Mucosa of rectum (tissue), 2 donors: Measurements from ENCODE around the gene AP3B1.

Experiments
- H3K27ac ChIP-seq, 2 donors: one replicate each; pipeline ENCODE4 v1.7.0; 2013; ENCODE audit warnings: inconsistent platforms in 2 of 2, low read depth in 2 of 2, low read length in 2 of 2
- H3K27me3 ChIP-seq, 2 donors: one replicate each; pipeline ENCODE4 v1.7.0; 2013; ENCODE audit warnings: low read length in 2 of 2; ENCODE audit not compliant: control insufficient read depth in 2 of 2, insufficient read depth in 2 of 2
- H3K36me3 ChIP-seq, 2 donors: one replicate each; pipeline ENCODE4 v1.7.0; 2013; ENCODE audit warnings: low read length in 2 of 2; ENCODE audit not compliant: control insufficient read depth in 2 of 2, insufficient read depth in 2 of 2
- H3K4me1 ChIP-seq, 2 donors: one replicate each; pipeline ENCODE4 v1.7.0; 2013; ENCODE audit warnings: low read length in 2 of 2, mild to moderate bottlenecking in 1 of 2; ENCODE audit not compliant: control insufficient read depth in 2 of 2, insufficient read depth in 2 of 2
- H3K4me3 ChIP-seq, 2 donors: one replicate each; pipeline ENCODE4 v1.7.0; 2013; ENCODE audit warnings: low read length in 2 of 2
- H3K9ac ChIP-seq, 2 donors: one replicate each; pipeline ENCODE4 v1.7.0; 2013; ENCODE audit warnings: low read length in 2 of 2, low read depth in 1 of 2, mild to moderate bottlenecking in 1 of 2
- H3K9me3 ChIP-seq, 2 donors: one replicate each; pipeline ENCODE4 v1.7.0; 2013; ENCODE audit warnings: low read length in 2 of 2; ENCODE audit not compliant: control insufficient read depth in 2 of 2
- donor health status: healthy.
- donor health status: Normal muscosa, but diverticular disease.

The AP3B1 gene

GRCh38 chr5:78294248-78295034, at the start of gene AP3B1:
Gene AP3B1, minus strand, starts transcription at chr5:78294698. Its CDS starts 119 bp downstream, at chr5:78294579.
- Histone ChIP-seq H3K9ac (peak within 1 kb of the TSS; percentile 88 to 96), H3K27me3 (no peaks in the 10 kb centered on the region), H3K36me3 (no peaks in the 10 kb centered on the region), H3K9me3 (no peaks in the 10 kb centered on the region), H3K4me1 (peaks cover 6 to 11% of the 10 kb centered on the region in 2 donors), H3K27ac (peak within 1 kb of the TSS; percentile 84 to 90), H3K4me3 (peak within 1 kb of the TSS; percentile 78 to 99)

- Histone ChIP-seq H3K36me3 (no peaks in the 10 kb centered on the region), H3K4me1 (no peaks in the 10 kb centered on the region), H3K9me3 (peaks cover 0 to 4% of the 10 kb centered on the region in 2 donors), H3K27ac (no peak overlapping the region), H3K9ac (no peak overlapping the region), H3K4me3 (no peak overlapping the region), H3K27me3 (no peaks in the 10 kb centered on the region)
Observed at GRCh38 chr5:78341440-78341839, 46.9 kb upstream of the AP3B1 start.

- peaks cover 0 to 4% of the 10 kb centered on the region in 2 donors for H3K9me3 ChIP-seq
- no peak overlapping the region for H3K27ac ChIP-seq
- H3K4me1 ChIP-seq, result no peaks in the 10 kb centered on the region
- no peaks in the 10 kb centered on the region for H3K27me3 ChIP-seq
- H3K4me3 ChIP-seq, result no peak overlapping the region
- no peak overlapping the region for H3K9ac ChIP-seq
- H3K36me3 ChIP-seq, result no peaks in the 10 kb centered on the region
Observed at GRCh38 chr5:78339617-78340436, 45.3 kb upstream of the AP3B1 start.

- H3K9me3 ChIP-seq, result peaks cover 0 to 4% of the 10 kb centered on the region in 2 donors
Observed at GRCh38 chr5:78336698-78337097, 42.2 kb upstream of the AP3B1 start.

GRCh38 chr5:78335976-78336375, 41.5 kb upstream of the AP3B1 start:
- no peaks in the 10 kb centered on the region for H3K4me1 ChIP-seq
- H3K27ac ChIP-seq, result no peak overlapping the region
- H3K9ac ChIP-seq, result no peak overlapping the region
- H3K9me3 ChIP-seq, result peaks cover 0 to 4% of the 10 kb centered on the region in 2 donors
- H3K4me3 ChIP-seq, result no peak overlapping the region
- H3K27me3 ChIP-seq, result no peaks in the 10 kb centered on the region
- no peaks in the 10 kb centered on the region for H3K36me3 ChIP-seq

More at GRCh38 chr5:78336698-78337097, 42.2 kb upstream of the AP3B1 start:
- no peaks in the 10 kb centered on the region for H3K4me1 ChIP-seq
- no peaks in the 10 kb centered on the region for H3K27me3 ChIP-seq
- H3K9ac ChIP-seq, result no peak overlapping the region
- H3K27ac ChIP-seq, result no peak overlapping the region
- no peak overlapping the region for H3K4me3 ChIP-seq
- no peaks in the 10 kb centered on the region for H3K36me3 ChIP-seq

- H3K4me3 ChIP-seq, result no peak overlapping the region
- H3K4me1 ChIP-seq, result no peaks in the 10 kb centered on the region
- peaks cover 0 to 4% of the 10 kb centered on the region in 2 donors for H3K9me3 ChIP-seq
- H3K36me3 ChIP-seq, result no peaks in the 10 kb centered on the region
- no peaks in the 10 kb centered on the region for H3K27me3 ChIP-seq
- H3K27ac ChIP-seq, result no peak overlapping the region
- H3K9ac ChIP-seq, result no peak overlapping the region
Observed at GRCh38 chr5:78334811-78335210, 40.3 kb upstream of the AP3B1 start.

GRCh38 chr5:78331523-78332080, 37.1 kb upstream of the AP3B1 start:
- Histone ChIP-seq H3K36me3 (no peaks in the 10 kb centered on the region), H3K27ac (no peak overlapping the region), H3K4me3 (no peak overlapping the region), H3K9me3 (no peaks in the 10 kb centered on the region), H3K27me3 (no peaks in the 10 kb centered on the region), H3K9ac (no peak overlapping the region), H3K4me1 (no peaks in the 10 kb centered on the region)

- Histone ChIP-seq H3K4me1 (no peaks in the 10 kb centered on the region), H3K9ac (no peak overlapping the region), H3K36me3 (no peaks in the 10 kb centered on the region), H3K27me3 (no peaks in the 10 kb centered on the region), H3K9me3 (no peaks in the 10 kb centered on the region), H3K27ac (no peak overlapping the region), H3K4me3 (no peak overlapping the region)
Observed at GRCh38 chr5:78328585-78329173, 34.2 kb upstream of the AP3B1 start.

- no peak overlapping the region for H3K4me3 ChIP-seq
- H3K36me3 ChIP-seq, result no peaks in the 10 kb centered on the region
- no peak overlapping the region for H3K27ac ChIP-seq
Observed at GRCh38 chr5:78327761-78328510, 33.4 kb upstream of the AP3B1 start.

More at GRCh38 chr5:78327761-78328510, 33.4 kb upstream of the AP3B1 start:
- no peaks in the 10 kb centered on the region for H3K4me1 ChIP-seq
- H3K9me3 ChIP-seq, result no peaks in the 10 kb centered on the region
- H3K9ac ChIP-seq, result no peak overlapping the region
- H3K27me3 ChIP-seq, result no peaks in the 10 kb centered on the region
